ENCODE results near the gene PROZ.

The PROZ gene

DNA sequence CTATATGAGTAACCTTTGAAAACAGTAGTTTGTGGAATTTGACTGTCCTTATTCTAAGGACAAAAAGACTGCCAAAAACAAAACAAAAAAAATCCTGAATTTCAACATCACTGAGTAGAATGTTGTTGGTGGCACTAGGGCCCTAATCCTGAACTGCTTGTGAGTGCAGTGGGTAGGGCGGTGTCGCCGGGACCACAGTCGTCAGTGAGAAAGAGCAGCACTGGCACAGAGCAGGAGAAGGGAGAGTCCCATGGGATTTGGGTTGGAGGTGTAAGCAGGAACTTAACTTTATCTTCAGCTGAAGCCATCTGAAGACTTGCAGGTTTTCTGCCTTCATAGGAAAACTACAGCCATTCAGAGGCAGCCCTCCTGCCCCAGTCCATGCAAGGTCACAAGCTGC is 44.5 kb downstream of the PROZ start:
- Histone ChIP-seq H3K4me3 (ENCODE audit: low read length) (no peak overlapping the region), H4K20me1 (ENCODE audit: insufficient read depth, low read length) (peaks cover 57% of the 10 kb centered on the region), H2AFZ (ENCODE audit: low read depth, low read length) (no peak overlapping the region), H3K27me3 (ENCODE audit: low read depth, low read length) (no peaks in the 10 kb centered on the region), H3K4me1 (ENCODE audit: low read length) (peaks cover 16% of the 10 kb centered on the region), H3K4me2 (ENCODE audit: low read length) (no peak overlapping the region), H3K9ac (ENCODE audit: low read length) (no peak overlapping the region), H3K9me3 (ENCODE audit: insufficient read depth, low read length) (no peaks in the 10 kb centered on the region), H3K36me3 (replicated peaks; ENCODE audit: low read depth, low read length) (peaks cover 53% of the 10 kb centered on the region), H3K27ac (ENCODE audit: low read length) (no peak overlapping the region), H3K79me2 (ENCODE audit: low read length) (peaks cover 92% of the 10 kb centered on the region)
- TF ChIP-seq, protein P1, sequence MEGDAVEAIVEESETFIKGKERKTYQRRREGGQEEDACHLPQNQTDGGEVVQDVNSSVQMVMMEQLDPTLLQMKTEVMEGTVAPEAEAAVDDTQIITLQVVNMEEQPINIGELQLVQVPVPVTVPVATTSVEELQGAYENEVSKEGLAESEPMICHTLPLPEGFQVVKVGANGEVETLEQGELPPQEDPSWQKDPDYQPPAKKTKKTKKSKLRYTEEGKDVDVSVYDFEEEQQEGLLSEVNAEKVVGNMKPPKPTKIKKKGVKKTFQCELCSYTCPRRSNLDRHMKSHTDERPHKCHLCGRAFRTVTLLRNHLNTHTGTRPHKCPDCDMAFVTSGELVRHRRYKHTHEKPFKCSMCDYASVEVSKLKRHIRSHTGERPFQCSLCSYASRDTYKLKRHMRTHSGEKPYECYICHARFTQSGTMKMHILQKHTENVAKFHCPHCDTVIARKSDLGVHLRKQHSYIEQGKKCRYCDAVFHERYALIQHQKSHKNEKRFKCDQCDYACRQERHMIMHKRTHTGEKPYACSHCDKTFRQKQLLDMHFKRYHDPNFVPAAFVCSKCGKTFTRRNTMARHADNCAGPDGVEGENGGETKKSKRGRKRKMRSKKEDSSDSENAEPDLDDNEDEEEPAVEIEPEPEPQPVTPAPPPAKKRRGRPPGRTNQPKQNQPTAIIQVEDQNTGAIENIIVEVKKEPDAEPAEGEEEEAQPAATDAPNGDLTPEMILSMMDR (IDR thresholded peaks at IDR 0.05; ENCODE audit: low read depth, low read length), result no peak
- TF ChIP-seq EZH2phosphoT487 (IDR thresholded peaks at IDR 0.05; ENCODE audit: low read depth), result no peak

DNA sequence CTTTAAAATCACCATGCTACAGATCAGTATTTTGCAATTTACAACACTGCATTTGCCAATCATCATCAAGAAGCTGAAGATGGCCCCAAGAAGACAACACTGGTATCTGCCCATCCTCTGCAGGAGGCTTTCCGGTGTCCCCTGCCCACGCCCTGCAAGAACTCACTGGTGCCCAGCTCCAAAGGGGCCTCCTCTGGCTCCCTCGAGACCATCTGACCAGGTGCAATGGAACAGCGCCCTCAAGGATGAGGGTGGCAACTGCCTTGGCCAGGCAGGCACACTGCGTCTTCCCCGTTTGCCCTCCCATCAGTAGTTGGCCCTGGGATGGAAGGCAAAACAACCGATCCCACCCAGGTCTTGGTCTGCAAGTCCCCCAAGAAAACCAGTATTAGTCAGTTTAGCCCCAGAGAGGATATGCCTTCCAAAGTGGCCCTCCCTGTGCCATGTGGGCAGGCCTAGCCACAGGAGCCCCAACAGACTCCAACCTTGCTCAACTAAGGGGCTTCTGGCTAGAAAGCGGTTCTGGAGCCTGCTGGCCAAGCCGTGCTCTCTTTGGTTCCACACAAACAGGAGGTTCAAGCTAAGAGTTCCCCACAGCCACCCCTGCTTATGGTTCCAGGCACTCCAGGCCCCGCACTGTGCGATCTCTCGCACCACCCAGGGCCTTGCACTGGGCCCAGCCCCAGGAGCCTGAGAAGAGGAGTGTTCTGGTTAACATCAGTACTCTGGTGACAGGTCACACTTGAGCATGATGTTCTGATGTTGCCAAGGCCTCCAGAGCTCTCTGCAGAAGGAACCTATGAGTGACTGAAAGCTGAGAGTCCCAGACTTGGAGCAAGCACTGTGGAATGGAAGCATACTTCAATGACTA is 45.3 kb downstream of the PROZ start:
- Histone ChIP-seq H3K9me3 (ENCODE audit: insufficient read depth, low read length) (no peaks in the 10 kb centered on the region), H3K4me2 (ENCODE audit: low read length) (no peak overlapping the region), H3K36me3 (replicated peaks; ENCODE audit: low read depth, low read length) (peaks cover 49% of the 10 kb centered on the region), H3K79me2 (ENCODE audit: low read length) (peaks cover 97% of the 10 kb centered on the region), H2AFZ (ENCODE audit: low read depth, low read length) (no peak overlapping the region), H3K27me3 (ENCODE audit: low read depth, low read length) (no peaks in the 10 kb centered on the region), H3K27ac (ENCODE audit: low read length) (no peak overlapping the region), H3K4me3 (ENCODE audit: low read length) (no peak overlapping the region), H3K9ac (ENCODE audit: low read length) (no peak overlapping the region), H4K20me1 (ENCODE audit: insufficient read depth, low read length) (peaks cover 56% of the 10 kb centered on the region), H3K4me1 (ENCODE audit: low read length) (peaks cover 16% of the 10 kb centered on the region)
- TF ChIP-seq EZH2phosphoT487 (IDR thresholded peaks at IDR 0.05; ENCODE audit: low read depth), result no peak
- TF ChIP-seq, protein P1 (IDR thresholded peaks at IDR 0.05; ENCODE audit: low read depth, low read length), result no peak

DNA sequence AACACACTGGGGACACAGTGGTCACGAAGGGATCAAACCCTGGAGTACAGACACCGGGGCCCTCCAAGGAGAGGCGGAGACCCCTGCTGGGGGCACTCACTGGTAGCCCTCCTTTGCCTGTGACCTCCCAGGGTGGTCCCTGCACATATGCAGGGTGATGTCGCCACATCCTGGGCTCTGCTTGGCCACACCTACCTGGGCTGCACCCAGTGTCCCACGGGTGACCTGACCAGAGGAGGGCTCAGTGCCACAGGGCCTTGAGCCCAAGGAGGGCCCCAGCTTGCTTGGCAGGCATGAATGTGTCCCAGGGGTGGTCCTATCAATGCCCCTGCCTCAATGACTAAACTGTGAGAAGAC is 45.9 kb downstream of the PROZ start:
- Histone ChIP-seq H3K9ac (ENCODE audit: low read length) (no peak overlapping the region), H3K36me3 (replicated peaks; ENCODE audit: low read depth, low read length) (peaks cover 42% of the 10 kb centered on the region), H3K79me2 (ENCODE audit: low read length) (peaks cover 92% of the 10 kb centered on the region), H3K4me1 (ENCODE audit: low read length) (peaks cover 16% of the 10 kb centered on the region), H3K27ac (ENCODE audit: low read length) (no peak overlapping the region), H4K20me1 (ENCODE audit: insufficient read depth, low read length) (peaks cover 53% of the 10 kb centered on the region), H3K4me3 (ENCODE audit: low read length) (no peak overlapping the region), H3K9me3 (ENCODE audit: insufficient read depth, low read length) (no peaks in the 10 kb centered on the region), H2AFZ (ENCODE audit: low read depth, low read length) (no peak overlapping the region), H3K4me2 (ENCODE audit: low read length) (no peak overlapping the region), H3K27me3 (ENCODE audit: low read depth, low read length) (no peaks in the 10 kb centered on the region)
- TF ChIP-seq EZH2phosphoT487 (IDR thresholded peaks at IDR 0.05; ENCODE audit: low read depth), result no peak
- TF ChIP-seq, protein P1 (IDR thresholded peaks at IDR 0.05; ENCODE audit: low read depth, low read length), result no peak

DNA sequence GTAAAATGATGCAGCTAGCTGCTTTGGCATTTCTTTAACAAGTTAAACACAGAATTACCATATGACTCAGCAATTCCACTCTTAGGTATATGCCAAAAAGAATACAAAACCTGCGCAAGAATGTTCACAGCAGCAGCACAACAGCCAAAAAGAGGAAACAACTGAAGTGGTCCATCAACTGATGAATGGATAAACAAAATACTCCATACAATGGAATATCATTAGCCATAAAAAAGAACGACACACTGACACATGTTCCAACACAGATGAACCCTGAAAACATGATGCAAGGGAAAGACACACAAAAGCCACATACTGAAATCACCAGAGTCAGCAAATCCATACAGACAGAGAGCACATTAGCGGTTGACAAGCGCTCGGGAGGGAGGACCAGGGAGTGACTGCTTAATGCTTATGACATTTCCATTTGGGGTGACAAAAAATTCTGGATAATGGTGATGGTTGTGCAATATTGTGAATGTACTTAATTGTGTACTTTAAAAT is 47.0 kb downstream of the PROZ start:
- H3K4me3 ChIP-seq (ENCODE audit: low read length), result no peak overlapping the region
- no peaks in the 10 kb centered on the region for H3K9me3 ChIP-seq (ENCODE audit: insufficient read depth, low read length)
- no peak overlapping the region for H3K9ac ChIP-seq (ENCODE audit: low read length)
- H3K79me2 ChIP-seq (ENCODE audit: low read length), result peaks cover 91% of the 10 kb centered on the region
- peaks cover 34% of the 10 kb centered on the region for H3K36me3 ChIP-seq (replicated peaks; ENCODE audit: low read depth, low read length)
- peaks cover 17% of the 10 kb centered on the region for H3K4me1 ChIP-seq (ENCODE audit: low read length)
- H3K27ac ChIP-seq (ENCODE audit: low read length), result no peak overlapping the region
- H3K27me3 ChIP-seq (ENCODE audit: low read depth, low read length), result no peaks in the 10 kb centered on the region
- H4K20me1 ChIP-seq (ENCODE audit: insufficient read depth, low read length), result peaks cover 55% of the 10 kb centered on the region
- no peak overlapping the region for H3K4me2 ChIP-seq (ENCODE audit: low read length)
- TF ChIP-seq, protein P1 (IDR thresholded peaks at IDR 0.05; ENCODE audit: low read depth, low read length), result no peak
- no peak for TF ChIP-seq EZH2phosphoT487 (IDR thresholded peaks at IDR 0.05; ENCODE audit: low read depth)
- H2AFZ ChIP-seq (ENCODE audit: low read depth, low read length), result no peak overlapping the region
